Measurements from ENCODE around the gene RNF167.
A peak's percentile ranks its signal among the peaks of the same experiment; 100 is the strongest.

The RNF167 gene

GRCh38 chr17:4956493-4957061 lies 16.5 kb downstream of the RNF167 start:
- no peak for DNase-seq

GRCh38 chr17:4958102-4958501 lies 18.0 kb downstream of the RNF167 start:
- no peak for DNase-seq

- DNase-seq, result no peak
Observed at GRCh38 chr17:4959261-4959965, 19.3 kb downstream of the RNF167 start.

- no peak for DNase-seq
Observed at GRCh38 chr17:4960279-4960922, 20.3 kb downstream of the RNF167 start.

GRCh38 chr17:4965311-4965986 lies 25.4 kb downstream of the RNF167 start:
- DNase-seq, result no peak

GRCh38 chr17:4966844-4967538 lies 26.9 kb downstream of the RNF167 start:
- DNase-seq, result peak in 13 of 14 donors; percentile 94 to 100 (median 99)

GRCh38 chr17:4967539-4968485 lies 27.7 kb downstream of the RNF167 start, which contains the start of gene SPAG7:
TSS of gene SPAG7 (minus strand) at chr17:4967817. CDS start at chr17:4967804, 13 bp downstream.
- peak; percentile 94 to 100 (median 99) for DNase-seq

- DNase-seq, result peak in 6 of 14 donors; percentile 32 to 49 (median 36)
Observed at GRCh38 chr17:4968486-4969046, 28.5 kb downstream of the RNF167 start.

GRCh38 chr17:4969047-4969550 lies 29.0 kb downstream of the RNF167 start:
- DNase-seq, result no peak

- no peak for DNase-seq
Observed at GRCh38 chr17:4969551-4970173, 29.6 kb downstream of the RNF167 start.

GRCh38 chr17:4970273-4970672 lies 30.2 kb downstream of the RNF167 start:
- no peak for DNase-seq

- no peak for DNase-seq
Observed at GRCh38 chr17:4971826-4972225, 31.8 kb downstream of the RNF167 start.

- DNase-seq, result no peak
Observed at GRCh38 chr17:4972322-4972721, 32.3 kb downstream of the RNF167 start.

- DNase-seq, result no peak
Observed at GRCh38 chr17:4972752-4973151, 32.7 kb downstream of the RNF167 start.

GRCh38 chr17:4973256-4974114 lies 33.4 kb downstream of the RNF167 start:
- DNase-seq, result no peak

- DNase-seq, result no peak
Observed at GRCh38 chr17:4974115-4974670, 34.1 kb downstream of the RNF167 start.

GRCh38 chr17:4978726-4979125 lies 38.7 kb downstream of the RNF167 start:
- no peak for DNase-seq

- peak in 1 of 14 donors; percentile 2 for DNase-seq
Observed at GRCh38 chr17:4980644-4981216, 40.7 kb downstream of the RNF167 start.
